ENCODE data around the gene NCL.

DNA sequence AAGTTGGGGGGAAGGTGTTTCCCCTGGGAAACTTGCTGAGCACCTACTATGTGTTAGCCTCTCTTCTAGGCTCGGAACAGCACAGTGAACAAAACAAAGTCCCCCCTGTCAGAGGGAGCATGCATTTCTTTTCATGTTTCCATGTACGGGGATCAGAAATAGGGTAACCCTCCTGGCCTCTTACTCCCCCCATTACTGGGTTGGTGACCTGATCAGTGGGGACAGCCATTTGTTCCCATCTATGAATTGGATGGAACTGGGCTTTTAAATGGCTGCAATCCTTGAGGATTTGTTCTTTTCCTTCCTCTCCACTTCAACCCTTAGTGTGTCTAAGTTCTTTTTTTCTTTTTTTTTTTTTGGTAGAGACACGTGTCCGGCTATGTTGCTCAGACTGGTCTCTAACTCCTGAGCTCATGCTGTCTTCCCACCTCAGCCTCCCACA, 13.7 kb downstream of the NCL start:
- no peak for TF ChIP-seq CTCF (IDR thresholded peaks at IDR 0.05; ENCODE audit: low read length)
- TF ChIP-seq EZH2 (IDR thresholded peaks at IDR 0.05; ENCODE audit: borderline replicate concordance, low read length): no peak
